GM19452 (cell line): Measurements from ENCODE around the gene VAMP4.

Source experiments
- ATAC-seq: cut with Tn5 transposase; IDR thresholded peaks from one replicate; pipeline ENCODE4 v1.9.1; 2021; ENCODE audit not compliant: unreplicated experiment

VAMP4 gene

GRCh38 chr1:171741872-171742576, at the start of gene VAMP4:
VAMP4 (minus strand) TSS chr1:171742065; CDS start chr1:171738414, 3,651 bp downstream.
- ATAC-seq: peak; percentile 91

- no peak for ATAC-seq
Measured at GRCh38 chr1:171790318-171790717, 48.5 kb upstream of the VAMP4 start.

GRCh38 chr1:171788696-171789095, 46.8 kb upstream of the VAMP4 start:
- no peak for ATAC-seq

GRCh38 chr1:171787686-171788480, 46.0 kb upstream of the VAMP4 start:
- no peak for ATAC-seq

- ATAC-seq: no peak
Measured at GRCh38 chr1:171786534-171786933, 44.7 kb upstream of the VAMP4 start.

- no peak for ATAC-seq
Measured at GRCh38 chr1:171785766-171786165, 43.9 kb upstream of the VAMP4 start.

- no peak for ATAC-seq
Measured at GRCh38 chr1:171784784-171785183, 42.9 kb upstream of the VAMP4 start.

GRCh38 chr1:171783816-171784530, 42.1 kb upstream of the VAMP4 start:
- no peak for ATAC-seq

GRCh38 chr1:171781176-171781875, 39.5 kb upstream of the VAMP4 start, which contains the start of gene METTL13:
METTL13 (plus strand) TSS chr1:171781660; CDS start chr1:171781968, 308 bp downstream.
- ATAC-seq: peak; percentile 99

GRCh38 chr1:171780583-171781175, 38.8 kb upstream of the VAMP4 start:
- no peak for ATAC-seq

GRCh38 chr1:171772312-171772711, 30.4 kb upstream of the VAMP4 start:
- no peak for ATAC-seq

GRCh38 chr1:171769754-171770153, 27.9 kb upstream of the VAMP4 start:
- no peak for ATAC-seq

- ATAC-seq: no peak
Measured at GRCh38 chr1:171769171-171769570, 27.3 kb upstream of the VAMP4 start.

GRCh38 chr1:171763764-171764163, 21.9 kb upstream of the VAMP4 start:
- ATAC-seq: no peak

GRCh38 chr1:171762143-171762563, 20.3 kb upstream of the VAMP4 start:
- ATAC-seq: no peak

- no peak for ATAC-seq
Measured at GRCh38 chr1:171758011-171758410, 16.1 kb upstream of the VAMP4 start.

- ATAC-seq: no peak
Measured at GRCh38 chr1:171756856-171757255, 15.0 kb upstream of the VAMP4 start.

- no peak for ATAC-seq
Measured at GRCh38 chr1:171754971-171755370, 13.1 kb upstream of the VAMP4 start.

- no peak for ATAC-seq
Measured at GRCh38 chr1:171754353-171754705, 12.5 kb upstream of the VAMP4 start.

GRCh38 chr1:171753685-171754352, 12.0 kb upstream of the VAMP4 start:
- ATAC-seq: no peak
